ENCODE data around the gene HIVEP2.

HIVEP2 gene

GRCh38 chr6:142758629-142759025 is 186.3 kb downstream of the HIVEP2 start:
- no peak for DNase-seq (ENCODE audit: extremely low read depth, low read depth)
- H3K4me3 ChIP-seq (replicated peaks; ENCODE audit: low read depth, low read length): no peak overlapping the region
- no peak for TF ChIP-seq CTCF (IDR thresholded peaks at IDR 0.05; ENCODE audit: low read depth, low read length, missing control alignments)

DNA sequence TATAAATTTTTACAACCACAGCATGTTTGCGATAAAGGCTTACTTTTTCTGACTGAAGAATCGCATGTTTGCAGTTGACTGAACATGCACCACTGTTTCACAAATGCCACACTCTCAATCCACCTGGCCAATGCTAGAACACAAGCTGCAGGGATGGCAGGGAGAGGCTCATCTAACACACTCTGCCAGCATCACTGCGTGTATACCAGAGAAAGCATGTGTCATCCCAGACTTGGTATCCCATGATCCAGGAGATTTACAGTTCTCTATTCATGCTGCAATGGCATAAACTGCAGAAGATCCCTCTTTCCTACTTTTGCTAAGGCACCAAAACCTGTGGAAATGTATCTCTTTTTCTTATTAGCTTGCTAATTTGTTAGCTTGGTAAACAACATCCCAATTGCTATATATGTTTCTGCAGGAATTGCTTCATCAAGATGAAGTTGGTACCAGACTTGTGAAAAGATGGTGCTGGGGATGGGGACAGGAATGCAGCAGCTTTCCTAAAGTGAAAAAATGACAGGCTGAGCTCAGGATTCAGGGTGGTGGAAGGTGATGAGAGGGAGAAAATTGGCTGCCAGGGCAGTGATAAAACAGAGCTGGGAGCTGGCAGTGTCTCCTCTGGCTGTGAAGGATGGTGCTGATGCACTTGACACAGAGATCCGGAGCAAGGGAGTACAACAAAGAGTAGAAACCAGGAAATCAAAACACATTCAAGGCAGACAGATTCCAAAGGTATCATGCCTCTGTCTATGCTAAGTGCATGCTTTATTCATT is 186.9 kb downstream of the HIVEP2 start:
- DNase-seq (ENCODE audit: extremely low read depth, low read depth): no peak
- no peak for TF ChIP-seq CTCF (IDR thresholded peaks at IDR 0.05; ENCODE audit: low read depth, low read length, missing control alignments)
- no peak overlapping the region for H3K4me3 ChIP-seq (replicated peaks; ENCODE audit: low read depth, low read length)

DNA sequence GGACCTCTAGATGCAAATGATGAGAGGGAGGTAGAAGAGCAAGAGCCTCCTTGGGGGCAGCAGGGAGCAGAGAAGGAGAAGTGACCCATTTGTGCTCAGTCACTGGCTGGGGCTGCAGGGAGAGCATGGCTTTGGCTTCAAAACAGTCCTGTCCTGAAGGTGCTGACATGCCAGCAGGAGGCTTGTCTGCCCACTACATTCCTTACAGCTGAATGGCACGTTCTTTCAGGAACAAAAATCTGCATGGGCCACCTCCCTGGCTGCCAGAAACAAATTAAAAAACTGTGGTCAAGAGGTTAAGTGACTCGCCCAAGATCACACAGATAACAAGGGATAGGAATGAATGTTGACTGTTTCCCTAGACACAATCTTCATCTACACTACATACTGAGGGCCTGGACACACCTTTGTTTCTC is 188.8 kb downstream of the HIVEP2 start:
- peak; percentile 14 for TF ChIP-seq CTCF (IDR thresholded peaks at IDR 0.05; ENCODE audit: low read depth, low read length, missing control alignments)
- peak; percentile 26 for DNase-seq (ENCODE audit: extremely low read depth, low read depth)
- H3K4me3 ChIP-seq (replicated peaks; ENCODE audit: low read depth, low read length): no peak overlapping the region

- no peak for TF ChIP-seq CTCF (IDR thresholded peaks at IDR 0.05; ENCODE audit: low read depth, low read length, missing control alignments)
- DNase-seq (ENCODE audit: extremely low read depth, low read depth): no peak
- H3K4me3 ChIP-seq (replicated peaks; ENCODE audit: low read depth, low read length): no peak overlapping the region
Observed at GRCh38 chr6:142753196-142753595, 191.8 kb downstream of the HIVEP2 start.

DNA sequence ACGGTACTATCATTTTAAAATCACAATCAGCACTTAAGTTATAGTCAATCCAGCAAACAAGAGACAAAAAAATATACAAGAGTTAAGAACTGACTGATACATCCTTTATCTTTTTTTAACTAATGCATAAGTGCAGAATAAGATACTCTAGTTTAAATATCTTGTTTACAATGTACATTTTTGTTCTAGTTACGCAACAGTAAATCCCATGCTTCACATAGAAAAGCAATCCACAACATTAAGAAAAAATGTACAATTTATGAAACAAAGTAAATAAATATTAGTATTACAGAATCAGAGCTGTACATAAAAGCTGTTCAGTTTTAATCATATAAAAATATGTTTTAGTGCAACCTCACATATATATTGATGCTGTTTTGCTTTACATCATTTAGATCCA is 192.6 kb downstream of the HIVEP2 start:
- no peak for DNase-seq (ENCODE audit: extremely low read depth, low read depth)
- TF ChIP-seq CTCF (IDR thresholded peaks at IDR 0.05; ENCODE audit: low read depth, low read length, missing control alignments): no peak
- H3K4me3 ChIP-seq (replicated peaks; ENCODE audit: low read depth, low read length): no peak overlapping the region

- no peak for DNase-seq (ENCODE audit: extremely low read depth, low read depth)
- H3K4me3 ChIP-seq (replicated peaks; ENCODE audit: low read depth, low read length): no peak overlapping the region
- TF ChIP-seq CTCF (IDR thresholded peaks at IDR 0.05; ENCODE audit: low read depth, low read length, missing control alignments): no peak
Observed at GRCh38 chr6:142751452-142751851, 193.5 kb downstream of the HIVEP2 start.

DNA sequence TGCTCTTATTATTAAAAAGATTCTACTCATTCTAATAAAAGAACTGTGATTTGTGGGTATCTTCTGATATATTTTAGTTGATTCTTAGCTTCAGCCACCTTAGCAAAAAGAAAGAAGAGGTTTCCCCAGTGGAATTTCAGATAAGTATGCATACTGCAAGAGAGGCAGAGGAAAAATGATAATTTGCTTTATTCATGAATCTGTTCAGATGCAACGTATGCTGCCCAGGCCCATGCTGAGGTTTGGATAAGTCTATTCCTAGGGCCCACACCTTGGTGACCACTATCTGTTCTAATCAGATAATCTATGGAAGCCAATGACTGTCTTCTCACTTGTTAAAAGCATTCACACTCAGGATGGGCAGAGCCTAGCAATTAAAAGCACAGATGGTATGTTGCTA is 194.0 kb downstream of the HIVEP2 start:
- H3K4me3 ChIP-seq (replicated peaks; ENCODE audit: low read depth, low read length): no peak overlapping the region
- TF ChIP-seq CTCF (IDR thresholded peaks at IDR 0.05; ENCODE audit: low read depth, low read length, missing control alignments): no peak
- DNase-seq (ENCODE audit: extremely low read depth, low read depth): no peak

All from HFF-Myc (cell line).